ENCODE results near the gene ABLIM2.
A peak's percentile ranks its signal among the peaks of the same experiment; 100 is the strongest.

The ABLIM2 gene

DNA sequence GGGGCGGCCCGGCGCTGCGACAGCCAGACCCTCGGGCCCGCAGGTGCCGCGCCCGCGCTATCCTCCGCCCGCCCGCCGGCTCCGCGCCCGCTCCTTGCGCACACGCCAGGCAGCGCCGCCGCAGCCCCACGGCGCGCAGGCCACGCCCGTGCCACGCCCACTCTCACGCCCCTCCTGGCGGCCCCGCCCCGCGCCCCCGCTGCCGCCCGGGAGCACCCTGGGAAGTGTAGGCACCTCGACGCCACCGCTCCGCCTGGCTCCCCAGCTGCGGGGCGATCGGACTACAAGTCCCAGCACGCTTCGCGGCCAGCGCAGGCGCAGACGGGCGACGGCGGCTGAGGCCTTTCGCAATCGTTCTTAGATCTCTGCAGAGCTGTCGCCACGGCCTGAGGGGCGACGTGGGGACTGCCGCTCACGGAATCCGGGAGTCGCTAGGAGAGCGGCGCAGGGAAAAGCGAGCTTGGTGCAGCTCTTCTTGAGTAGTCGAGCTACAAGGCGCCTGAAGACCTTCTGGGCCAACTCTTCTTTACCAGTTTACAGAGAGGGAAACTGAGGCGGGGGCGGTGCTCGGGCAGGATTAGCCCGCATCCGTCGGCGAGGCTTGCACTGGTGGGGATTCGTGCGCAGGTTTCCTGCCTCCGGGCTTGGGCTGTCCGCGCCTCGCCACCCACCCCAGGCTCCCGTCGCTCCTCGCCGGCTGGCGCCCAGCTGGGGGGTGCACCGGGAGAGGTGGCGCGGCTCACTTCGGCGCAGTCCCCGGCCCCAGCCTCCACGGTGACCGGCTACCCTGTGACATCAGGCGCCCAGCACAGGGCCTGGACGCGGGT is at the start of gene ABLIM2:
ABLIM2 (minus strand) TSS at position 104 of the 827 bp plus-strand sequence. CDS start 124 bp downstream, outside the sequence.
- peak; percentile 96 for DNase-seq (ENCODE audit: low spot score)

DNA sequence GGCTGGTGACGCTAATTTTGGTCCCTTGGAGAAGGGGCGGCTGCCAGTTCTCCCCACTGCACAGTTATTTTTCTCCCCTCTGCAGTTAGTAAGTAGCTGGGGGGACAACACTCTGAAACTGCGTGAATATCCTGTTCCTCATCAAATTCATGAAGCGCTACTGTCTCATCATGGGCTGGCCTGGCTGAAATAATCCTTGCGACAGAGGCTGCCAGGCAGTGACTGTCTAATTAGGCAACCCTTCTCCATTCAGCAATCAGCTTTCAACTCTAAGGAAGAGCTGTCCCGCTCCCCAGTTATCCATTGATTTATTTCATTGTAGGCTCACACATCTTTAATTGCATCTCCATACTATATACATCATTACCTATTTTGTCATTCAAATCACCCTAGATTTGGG is 48.7 kb upstream of the ABLIM2 start:
- DNase-seq (ENCODE audit: low spot score): no peak

DNA sequence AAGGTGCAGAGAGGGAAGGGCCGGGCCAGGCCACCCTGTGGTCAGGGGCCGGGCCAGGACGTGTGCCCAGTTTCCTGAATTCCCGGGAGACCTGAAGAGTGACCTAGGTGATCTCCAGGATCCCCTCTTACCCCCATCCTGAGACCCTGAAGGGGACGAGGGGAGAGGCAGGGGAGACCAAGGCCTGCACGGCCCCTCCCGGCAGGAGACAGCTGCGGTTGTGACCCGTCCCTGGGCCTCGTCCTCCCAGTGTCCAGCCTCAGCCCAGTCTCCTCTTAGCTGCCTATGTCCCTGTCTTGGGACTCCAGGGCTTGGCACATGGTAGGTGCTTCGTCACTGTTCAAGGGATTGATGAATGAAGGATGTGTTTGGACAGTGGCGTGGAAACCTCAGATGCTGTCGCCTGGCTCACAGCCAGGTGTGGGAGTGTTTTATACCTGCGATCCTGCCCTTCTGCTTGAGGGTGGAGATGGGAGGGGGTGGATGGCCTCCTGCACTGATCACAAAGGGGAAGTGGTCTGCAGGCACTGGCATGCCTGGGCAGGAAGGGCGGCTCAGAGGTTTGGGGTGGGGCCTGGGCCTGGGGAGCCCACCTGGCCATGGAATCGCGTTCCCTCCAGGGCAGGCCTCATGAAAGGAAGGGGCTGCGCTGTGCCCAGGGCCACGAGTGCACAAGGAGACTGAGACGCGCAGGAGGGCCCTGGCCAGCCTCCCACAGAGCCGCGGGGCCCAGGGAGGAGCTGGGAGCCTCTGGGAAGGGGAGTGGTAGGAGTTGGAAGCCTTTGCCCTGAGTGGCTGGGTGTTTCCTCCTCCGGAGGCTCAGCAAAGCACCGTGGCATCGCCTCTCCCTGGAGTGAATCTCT is 47.4 kb upstream of the ABLIM2 start:
- no peak for DNase-seq (ENCODE audit: low spot score)

DNA sequence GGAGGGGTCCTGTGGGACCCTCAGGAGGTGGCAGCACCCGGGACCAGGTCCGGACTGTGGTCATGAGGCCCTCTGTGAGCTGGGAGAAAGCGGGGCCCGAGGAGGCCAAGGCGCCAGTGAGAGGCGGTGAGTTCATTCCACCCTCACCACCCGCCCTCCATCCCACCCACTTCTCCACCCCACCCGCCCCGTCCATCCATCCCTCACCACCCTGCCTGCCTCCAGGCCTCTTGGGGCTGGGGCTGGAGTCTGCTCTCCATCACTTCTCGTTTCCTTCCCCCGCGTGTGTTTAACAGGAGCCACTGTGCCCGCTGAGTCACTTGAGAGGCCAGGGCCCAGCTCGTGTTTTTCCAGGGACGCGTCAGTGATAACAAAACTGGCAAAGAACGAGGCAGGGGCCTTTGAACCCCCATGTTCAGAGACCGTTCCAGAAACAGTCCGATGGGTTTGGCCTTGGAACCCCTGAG is 46.7 kb upstream of the ABLIM2 start:
- no peak for DNase-seq (ENCODE audit: low spot score)

DNA sequence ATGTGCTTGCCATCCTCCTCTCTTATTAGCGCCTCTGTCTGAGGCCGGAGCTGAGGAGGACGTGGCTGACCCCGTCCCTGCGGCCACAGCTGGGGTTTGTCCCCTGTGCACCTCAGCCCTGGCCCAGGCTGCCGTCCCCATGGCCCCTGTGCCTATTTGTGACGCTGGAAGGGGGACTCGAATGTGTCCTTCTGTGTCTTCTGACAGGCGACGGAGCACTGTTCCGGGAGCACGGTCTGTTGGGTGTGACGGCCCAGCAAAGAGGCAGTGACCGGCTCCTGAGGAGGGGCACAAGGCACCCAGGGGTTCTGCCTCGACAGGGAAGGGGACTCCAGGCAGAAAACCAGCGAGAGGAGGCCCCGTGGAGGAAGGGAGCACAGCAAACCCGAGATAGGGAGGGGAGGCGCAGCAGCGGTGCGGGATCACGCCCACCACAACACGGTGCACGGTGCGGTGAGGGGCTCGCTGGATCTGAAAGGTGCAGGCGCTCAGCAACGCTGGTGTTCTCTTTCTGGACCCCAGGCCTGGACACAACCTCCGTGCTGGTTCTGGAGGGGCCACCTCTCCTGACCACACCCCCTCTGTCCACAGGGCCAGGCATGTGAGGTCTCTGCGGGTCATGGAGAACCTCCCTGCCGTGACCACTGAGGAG is 46.1 kb upstream of the ABLIM2 start:
- no peak for DNase-seq (ENCODE audit: low spot score)

DNA sequence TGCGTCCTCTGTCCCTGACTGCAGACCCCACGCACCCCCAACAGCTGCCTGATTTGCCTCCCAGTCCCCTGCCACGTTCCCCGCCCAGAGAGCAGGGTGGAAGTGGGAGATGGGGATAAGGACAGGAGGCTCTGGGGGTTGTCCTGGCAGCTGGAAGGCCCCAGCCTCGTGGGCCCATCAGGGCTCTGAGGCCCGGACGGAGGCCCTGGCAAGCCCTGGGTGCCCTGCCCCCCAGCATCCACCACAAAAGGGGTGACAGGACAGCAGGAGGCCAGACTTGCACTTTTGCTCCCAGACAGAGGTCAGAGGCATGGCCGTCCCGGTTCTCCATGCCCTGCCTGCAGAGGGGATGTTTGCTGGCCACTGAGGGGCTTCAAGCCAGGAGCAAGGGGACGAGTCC is 45.2 kb upstream of the ABLIM2 start:
- no peak for DNase-seq (ENCODE audit: low spot score)

DNA sequence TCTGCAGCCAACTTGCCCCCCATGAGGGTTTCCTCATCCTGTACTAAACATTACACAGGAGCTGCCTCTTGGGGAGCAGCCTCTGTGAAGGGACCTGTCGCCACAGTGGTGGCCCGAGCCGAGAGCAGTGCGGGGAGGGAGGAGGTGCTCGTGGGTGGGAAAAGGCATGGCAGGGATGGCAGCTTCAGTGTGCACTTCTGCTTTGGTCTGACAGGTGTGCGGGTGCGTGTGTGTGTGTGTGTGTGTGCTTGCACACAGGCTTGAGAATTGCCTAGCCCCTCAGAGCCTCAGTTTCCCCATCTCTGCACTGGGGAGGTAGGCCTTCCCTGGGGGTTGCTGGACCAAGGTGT is 44.4 kb upstream of the ABLIM2 start:
- DNase-seq (ENCODE audit: low spot score): no peak

DNA sequence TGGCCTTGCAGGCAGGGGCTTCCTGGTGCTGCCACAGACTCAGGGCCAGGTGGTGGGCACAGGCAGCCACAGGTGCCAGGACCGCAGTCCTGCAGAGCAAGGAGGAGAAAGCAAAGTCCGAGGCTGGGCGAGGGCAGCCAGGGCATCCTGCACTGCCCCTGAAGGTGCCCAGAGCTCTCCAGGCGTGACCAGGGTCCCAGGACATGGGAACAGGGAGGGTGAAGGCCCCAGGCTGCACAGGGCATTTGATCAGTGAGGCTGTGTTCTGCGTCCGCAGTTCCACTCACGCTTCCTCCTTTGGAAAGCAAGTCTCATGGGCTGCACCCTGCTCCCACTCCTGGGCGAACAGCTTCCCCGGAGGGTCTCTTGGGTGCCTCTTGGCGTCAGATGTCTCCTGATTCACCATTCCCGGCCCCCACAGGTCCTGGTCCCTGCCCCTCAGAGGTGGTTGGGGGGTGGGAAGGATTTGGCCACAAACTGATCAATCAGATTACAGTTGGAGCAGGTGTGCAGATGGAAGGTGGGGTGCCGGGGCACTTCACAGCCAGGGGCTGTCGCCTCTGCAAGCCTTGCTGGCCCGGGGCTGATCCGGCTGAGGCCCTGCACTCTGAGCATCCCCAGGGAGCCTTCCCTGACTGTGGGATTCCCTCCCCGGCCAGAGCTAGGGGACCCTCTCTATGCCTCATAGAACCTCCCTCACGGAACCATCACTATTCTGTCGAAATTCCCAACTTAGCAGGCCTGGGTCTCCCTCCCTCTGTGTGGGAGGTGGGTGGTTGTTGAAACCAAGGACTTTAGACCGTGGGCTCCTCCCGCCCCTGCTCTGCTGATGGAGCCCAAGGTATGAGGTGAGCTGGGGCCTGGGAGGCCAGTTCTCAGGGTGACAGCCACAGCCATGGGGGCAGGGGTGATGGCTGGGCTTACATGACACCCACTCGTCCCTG is 43.8 kb upstream of the ABLIM2 start:
- DNase-seq (ENCODE audit: low spot score): no peak

DNA sequence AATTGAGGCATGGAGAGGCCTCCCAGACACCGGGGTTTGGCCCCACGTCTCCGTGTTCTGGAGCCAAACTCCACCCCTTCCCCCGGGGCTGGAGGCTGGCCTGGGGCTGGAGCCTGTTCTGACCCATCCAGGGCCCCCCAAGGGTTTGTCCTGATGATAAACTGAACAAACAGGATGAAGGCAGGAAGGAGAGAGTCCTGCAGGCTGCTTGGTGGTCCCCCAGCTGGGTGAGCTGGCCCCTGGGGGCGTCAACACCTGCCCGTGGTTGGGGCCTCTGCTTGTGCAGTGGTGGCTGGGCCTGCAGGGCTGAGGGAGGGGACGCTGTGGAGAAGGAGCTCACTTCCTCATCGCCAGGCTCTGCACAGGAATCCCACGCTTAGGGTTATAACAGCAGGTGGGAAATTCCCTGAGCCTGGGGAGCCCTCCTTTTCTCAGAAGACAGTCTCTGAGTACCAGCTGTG is 42.7 kb upstream of the ABLIM2 start:
- no peak for DNase-seq (ENCODE audit: low spot score)

DNA sequence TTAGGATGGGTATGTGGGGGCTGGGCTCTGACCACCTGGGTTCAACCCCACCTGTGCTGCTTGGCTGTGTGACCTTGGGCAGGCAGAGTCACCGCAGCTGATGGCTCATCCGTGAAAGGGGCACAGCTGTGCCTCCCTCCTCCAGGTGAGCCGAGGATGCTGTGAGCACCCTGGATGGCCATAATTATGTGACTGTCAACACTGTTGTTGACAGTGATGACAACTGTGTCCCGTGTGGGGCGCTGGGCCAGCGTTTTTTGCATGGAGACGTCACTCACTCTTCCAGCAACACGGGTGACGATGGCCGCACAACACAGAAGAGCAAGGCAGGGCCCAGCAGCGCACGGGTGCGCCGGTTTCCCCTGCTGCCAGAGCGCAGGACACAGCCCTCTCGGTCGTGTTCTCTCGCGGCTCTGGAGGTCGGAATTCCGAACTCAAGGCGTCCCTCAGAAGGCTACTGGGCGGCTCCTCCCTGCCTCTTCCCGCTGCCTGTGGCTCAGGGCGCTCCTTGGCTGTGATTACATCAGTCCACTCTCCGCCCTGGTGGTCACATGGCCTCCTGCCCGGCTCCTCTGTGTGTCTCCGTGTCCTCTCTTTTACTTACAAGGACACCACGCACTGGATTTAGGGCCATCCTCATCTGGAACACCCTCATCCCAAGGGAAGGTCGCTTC is 41.8 kb upstream of the ABLIM2 start:
- no peak for DNase-seq (ENCODE audit: low spot score)

DNA sequence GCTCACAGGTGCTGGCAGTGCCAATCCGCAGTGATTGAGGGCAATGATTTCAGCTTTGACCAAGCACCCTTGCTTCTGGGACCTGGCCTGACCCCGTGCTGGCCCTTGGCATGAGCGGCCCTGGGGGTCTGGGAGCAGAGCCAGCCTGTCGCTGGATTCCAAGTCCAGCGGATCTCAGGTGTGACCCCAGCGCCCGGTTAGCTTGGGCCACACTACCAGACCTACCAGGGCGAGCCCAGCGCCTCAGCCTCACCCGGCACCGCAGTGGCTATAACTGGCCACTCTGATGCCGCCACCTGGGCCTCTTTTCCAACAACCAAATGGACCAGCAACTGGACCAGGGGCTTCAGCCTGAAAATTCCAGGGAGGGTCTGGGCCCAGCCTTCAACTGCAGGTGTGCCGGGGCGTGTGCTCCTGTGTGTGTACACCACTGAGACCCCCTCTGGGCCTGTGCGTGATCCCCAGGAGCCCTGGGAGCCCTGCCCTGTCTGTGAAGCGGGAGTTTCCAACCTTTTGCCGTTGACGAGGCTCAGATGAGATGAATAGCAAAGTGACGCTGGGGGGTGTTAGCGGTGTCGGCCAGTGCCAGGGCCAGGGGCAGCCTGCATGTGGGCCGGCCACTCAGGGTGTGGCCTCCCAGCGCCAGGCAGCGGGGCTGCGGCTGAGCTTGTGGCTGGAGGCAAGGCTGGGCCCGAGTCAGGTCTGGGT is 41.1 kb upstream of the ABLIM2 start:
- no peak for DNase-seq (ENCODE audit: low spot score)

DNA sequence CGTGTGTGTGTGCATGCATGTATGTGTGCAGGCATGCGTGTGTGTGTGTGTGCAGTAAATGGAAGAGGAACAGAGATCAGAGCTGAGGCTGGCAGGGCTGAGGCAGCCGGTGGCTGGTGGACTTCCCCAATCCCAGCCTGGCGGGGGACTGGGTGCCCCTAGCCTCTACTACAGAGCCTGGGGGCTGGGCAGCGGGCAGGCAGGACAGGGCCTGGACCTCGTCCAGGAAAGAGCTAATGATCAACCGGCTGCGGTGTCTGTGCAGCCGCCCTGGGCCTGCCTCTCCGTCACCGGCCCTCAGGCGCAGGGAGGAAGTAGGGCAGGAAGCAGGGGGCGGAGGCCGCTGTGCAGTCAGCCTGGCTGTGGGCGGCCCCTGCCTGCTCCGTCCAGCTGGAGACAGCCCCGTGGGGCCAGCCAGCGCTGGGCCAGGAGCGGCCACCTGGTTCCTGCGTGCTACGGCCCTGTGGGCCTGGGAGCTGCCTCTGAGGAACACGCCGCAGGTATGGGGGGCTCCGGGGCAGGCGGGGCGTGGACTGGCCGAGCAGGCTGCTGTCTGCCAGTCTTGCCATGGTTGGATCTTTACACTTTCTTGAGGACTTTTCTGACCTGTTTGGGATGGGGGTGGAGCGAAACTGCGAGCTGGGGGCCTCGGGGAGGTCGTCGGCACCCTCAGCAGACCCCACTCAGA is 40.4 kb upstream of the ABLIM2 start, which contains the start of gene SH3TC1:
SH3TC1 (plus strand) TSS at position 385 of the 688 bp plus-strand sequence. CDS start 5,905 bp downstream, outside the sequence.
- DNase-seq (ENCODE audit: low spot score): peak; percentile 93

DNA sequence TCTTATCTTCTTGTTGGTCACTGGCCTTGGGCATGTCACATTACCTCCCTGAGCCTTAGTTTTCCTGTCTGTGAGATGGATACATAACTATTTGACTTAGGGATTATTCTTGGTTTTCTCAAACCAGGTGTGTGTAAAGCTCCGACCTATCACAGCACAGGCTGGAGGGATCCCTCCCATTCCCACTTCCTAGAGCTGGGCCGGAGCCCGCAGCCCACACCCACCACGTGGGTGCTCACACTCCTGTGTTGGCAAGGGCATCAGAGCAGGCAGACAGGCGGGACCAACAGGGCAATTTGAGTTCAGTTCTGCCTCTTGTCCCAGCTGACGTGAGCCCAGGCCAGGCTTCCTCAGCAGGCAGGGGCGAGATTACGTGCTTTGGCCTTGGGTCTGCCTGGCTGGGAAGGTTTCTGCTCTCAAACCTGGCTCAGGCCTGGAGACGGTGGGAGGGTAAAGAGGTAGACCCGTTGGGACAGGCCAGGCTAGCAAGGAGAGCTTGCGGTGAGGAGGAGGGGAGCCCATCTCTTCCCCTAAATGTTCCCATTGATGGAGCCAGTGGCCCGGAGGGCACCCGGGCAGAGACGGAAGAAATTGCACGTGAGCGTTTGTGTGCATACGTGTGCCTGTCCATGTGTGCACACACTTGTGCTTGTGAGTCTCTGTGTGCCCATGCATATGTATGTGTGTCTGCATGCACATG is 39.7 kb upstream of the ABLIM2 start:
- DNase-seq (ENCODE audit: low spot score): no peak

DNA sequence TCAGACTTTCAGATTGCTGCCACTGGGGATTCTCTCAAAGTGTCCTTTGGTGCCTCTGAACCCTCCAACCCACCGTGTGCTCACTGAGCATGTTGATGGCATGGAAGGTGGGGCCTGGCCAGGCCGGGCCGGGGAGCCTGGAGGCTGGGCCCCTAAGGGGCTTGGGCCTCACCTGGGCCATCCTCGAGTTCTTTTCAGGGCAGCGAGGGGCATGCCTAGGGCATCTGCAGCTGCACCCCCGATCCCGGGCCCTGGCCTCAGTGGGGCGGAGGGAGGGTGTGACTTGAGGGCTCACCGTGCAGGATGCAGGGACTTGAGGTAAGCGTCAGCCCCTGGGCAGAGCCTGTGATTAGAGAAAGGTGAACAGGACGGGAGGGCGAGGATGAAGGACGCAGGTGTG is 38.9 kb upstream of the ABLIM2 start:
- DNase-seq (ENCODE audit: low spot score): no peak

DNA sequence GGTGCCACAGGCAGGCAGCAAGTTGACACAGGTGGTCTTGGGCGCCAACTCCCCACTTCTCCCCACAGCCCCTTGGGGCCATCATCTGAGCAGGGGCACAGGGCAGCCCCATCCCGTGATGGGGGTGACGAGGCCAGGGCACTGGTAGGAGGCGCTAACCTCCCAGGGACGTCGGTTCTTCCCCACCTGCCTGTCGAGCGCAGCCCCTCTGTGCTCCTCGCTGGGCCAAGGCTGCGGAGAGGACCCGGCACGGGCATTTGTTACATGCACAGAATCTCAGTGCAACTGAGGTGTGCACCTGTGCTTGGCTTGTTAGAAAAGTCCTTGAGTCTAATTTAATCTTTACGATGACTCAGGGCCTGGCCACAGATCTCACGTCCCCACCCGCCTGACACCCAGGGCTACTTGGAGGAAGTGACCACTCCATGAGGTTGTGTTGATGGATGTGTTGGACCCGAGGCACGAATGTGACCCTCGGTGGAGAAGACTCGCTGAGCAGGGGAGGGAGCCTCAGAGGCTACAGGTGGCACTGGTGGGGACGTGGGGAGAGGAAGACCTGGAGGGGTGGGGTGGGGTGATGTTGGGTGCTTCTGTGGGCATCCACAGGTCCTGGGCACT is 37.3 kb upstream of the ABLIM2 start:
- no peak for DNase-seq (ENCODE audit: low spot score)

DNA sequence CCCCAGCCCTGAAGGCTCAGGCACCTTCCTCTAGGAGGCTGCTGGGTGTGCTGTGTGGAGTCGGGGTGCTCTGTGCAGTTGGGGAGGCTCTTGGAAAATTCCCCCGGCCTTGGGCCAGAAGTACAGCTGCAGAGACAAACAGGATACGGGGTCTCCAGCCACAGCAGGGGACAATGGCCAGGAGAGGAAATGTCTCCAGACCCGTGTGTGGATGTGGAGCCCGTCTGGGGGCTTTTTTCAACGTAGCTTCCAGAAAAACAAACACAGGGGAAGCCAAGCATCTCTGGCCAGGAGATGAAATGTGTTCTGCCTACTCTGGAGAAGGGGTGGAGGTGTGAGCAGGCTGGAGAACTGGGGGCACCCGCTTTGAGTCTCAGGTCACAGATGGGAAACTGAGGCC is 36.8 kb upstream of the ABLIM2 start:
- DNase-seq (ENCODE audit: low spot score): no peak

DNA sequence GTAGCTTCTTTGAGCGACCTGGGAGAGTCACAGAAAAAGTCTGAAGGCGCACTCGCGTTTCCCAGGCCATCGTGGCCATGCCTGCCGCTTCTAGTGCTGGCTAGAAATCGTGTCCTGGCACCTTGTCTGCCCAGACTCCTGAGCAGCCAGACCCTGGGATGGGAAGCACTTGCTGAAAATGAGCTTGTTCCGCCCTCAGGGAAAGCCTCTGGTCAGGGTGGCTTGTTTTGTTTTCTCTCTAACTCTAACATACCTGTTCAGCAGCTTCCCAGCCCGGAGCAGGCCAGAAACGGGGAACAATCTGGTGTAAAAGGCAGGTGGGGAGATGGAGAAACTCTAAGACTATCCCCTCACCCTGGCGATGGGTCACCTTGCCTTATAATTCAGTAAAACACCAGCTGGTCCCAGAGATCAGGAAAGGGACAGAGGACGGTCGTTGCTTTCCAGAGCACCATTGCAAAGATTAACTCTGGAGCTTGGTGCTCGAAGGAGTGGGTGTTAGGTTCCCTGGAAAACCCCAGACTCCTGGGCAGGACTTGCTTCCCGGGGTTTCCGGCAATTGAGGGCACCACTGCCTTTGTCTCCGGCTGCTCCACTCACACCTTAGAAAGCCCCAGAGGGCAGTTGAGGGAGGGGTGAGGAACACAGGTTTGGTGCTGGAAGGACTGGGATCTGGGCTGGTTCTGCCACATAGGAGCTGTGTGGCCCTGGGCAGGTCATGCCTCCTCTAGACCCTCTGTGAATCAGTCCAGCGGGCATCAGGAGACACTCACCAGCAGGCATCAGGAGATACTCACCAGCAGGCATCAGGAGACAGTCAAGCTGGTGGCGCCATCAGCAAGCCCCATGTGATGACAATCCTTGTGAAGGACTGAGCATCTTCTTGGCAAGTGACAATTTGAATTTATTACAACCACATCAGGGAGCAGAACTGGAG is 36.0 kb upstream of the ABLIM2 start:
- DNase-seq (ENCODE audit: low spot score): no peak

All from kidney capillary endothelial cell (primary cell).